Measurements from ENCODE around the gene PRODH.
"Not testable (repeated sequence)": the region's sequence is repeated elsewhere in the genome, so short reads cannot be mapped to it uniquely, and the experiment has no call there.

- not testable (repeated sequence) for TF ChIP-seq CTCF (IDR thresholded peaks at IDR 0.05 in 8 of 11, conservative IDR thresholded peaks at IDR 0.05 in 3 of 11); POLR2A (IDR thresholded peaks at IDR 0.05); POLR2AphosphoS5 (IDR thresholded peaks at IDR 0.05)
Measured at GRCh38 chr22:18893775-18894174, 42.3 kb downstream of the PRODH start.

Measured in spleen (tissue), 7 donors.